Measurements from ENCODE around the gene JMJD8. TPM values are rescaled to one million over a fixed set of nuclear protein-coding genes. Genes with fewer than 3 reads are reported as not detected.

JMJD8 gene
- total RNA-seq, 1 experiment from 2014 or later = 73.9 TPM

DNA sequence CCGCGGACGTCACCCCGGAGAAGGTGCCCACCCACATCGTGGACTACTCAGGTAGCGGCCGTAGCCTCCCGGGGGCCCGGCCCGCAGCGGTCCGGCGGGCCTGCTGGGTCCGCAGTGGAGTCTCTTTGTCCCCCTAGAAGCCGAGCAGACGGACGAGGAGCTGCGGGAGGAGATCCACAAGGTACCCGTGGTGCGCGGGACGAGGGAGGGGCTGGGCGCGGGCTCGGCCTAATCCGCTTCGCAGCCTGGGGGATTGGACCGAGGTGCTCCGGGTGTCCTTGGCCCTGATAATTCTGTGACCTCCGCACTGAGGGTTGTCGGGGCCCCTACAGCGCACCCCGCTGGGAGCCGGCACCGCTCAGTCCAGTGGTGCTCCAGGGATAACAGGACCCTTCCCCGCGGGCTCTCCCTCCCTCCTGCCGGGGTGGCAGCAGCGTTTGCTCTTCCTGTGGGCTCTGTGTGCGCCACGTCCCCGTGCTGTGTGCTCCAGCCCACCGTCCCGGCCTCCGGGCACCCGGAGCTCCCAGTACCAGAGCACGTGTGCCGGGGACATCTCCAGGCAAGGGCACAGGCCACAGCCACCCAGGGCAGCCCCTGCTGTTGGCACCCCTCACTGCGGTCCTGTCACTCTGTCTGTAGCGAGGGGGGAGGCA is 15.5 kb downstream of the JMJD8 start:
- POLR2A ChIA-PET = no interaction called here
- no peaks in the 10 kb centered on the region for H3K27me3 ChIP-seq (ENCODE audit: control insufficient read depth, insufficient read depth, low read length)
- ATAC-seq (peak; percentile 5), DNase-seq (ENCODE audit: low read depth, low spot score) (no peak)
- in situ Hi-C loops (cut with HindIII; ENCODE audit: low pct_unique_long_range_greater_than_20kb, low sequenced_read_pairs) (no loop called here), intact Hi-C loops (cut with micrococcal nuclease; ENCODE audit: unreplicated experiment) (no loop called here)
- BruUV-seq (replicated peaks) = no TSS peak
- H3K4me3 ChIP-seq (ENCODE audit: low read depth in 2 of 2, low read length in 2 of 2) = peak overlapping the region; percentile 81 to 87
- TF ChIP-seq TCF7L2 (IDR thresholded peaks at IDR 0.05; ENCODE audit: low read depth, low read length) (no peak), SIN3A (IDR thresholded peaks at IDR 0.05; ENCODE audit: borderline replicate concordance, insufficient read depth, low read depth, low read length) (no peak)
- H3K9me3 ChIP-seq (ENCODE audit: control insufficient read depth, insufficient read depth, low read depth, low read length) = no peaks in the 10 kb centered on the region
- CTCF ChIA-PET = interaction anchor here (1.3 kb wide), 1 partner anchor 13 kb away, joined by 3 read pairs; no protein-coding TSS in a partner anchor
- peaks cover 3% of the 10 kb centered on the region; the same call in 1 of the 2 replicates for H3K36me3 ChIP-seq (ENCODE audit: control insufficient read depth, insufficient read depth, low read length)
- peak overlapping the region; percentile 91 for H3K27ac ChIP-seq (ENCODE audit: low read length)
- H3K4me1 ChIP-seq (ENCODE audit: control insufficient read depth, insufficient read depth, low read length) = peaks cover 12% of the 10 kb centered on the region

DNA sequence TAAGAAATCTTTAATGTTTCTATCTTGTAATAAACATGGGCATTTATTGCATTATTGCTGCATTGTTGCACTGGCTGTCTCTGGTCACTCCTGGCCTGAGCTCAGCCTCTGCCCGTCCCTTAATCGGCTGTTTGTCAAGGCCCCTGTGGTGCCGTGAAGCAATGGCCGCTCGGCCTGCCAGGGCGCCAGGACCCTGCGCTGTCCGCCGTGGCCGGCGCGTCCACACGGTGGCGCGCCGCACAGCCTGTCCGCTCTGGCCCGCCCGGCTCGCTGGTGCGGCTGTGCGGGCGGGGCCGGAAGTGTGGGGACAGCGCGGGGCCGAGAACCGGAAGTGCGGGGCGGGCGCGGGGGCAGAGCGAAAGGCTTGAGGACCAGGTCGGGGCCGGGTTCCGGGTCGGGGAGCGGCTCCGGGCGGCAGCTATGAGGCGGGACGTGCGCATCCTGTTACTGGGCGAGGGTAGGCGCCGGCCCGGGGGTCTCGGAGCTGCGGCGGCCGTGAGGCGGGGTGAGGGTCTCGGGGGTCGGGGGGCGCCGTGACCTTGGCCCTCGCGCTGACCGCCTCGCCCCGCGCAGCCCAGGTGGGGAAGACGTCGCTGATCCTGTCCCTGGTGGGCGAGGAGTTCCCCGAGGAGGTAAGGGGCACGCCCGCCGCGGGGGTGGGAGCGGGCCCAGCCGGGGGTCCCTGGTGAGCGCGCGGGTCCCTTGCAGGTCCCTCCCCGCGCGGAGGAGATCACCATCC is 16.2 kb downstream of the JMJD8 start, which contains the start of gene RHOT2:
TSS of gene RHOT2 (plus strand) at position 353 of the 739 bp plus-strand sequence. CDS start at position 421, 68 bp downstream.
- CTCF ChIA-PET = interaction anchor here (0.5 to 1.3 kb wide), 3 partner anchors 13 to 1037 kb away, joined by 3 to 6 read pairs (median 6); no protein-coding TSS in a partner anchor
- Histone ChIP-seq H3K4me3 (ENCODE audit: low read depth in 2 of 2, low read length in 2 of 2) (peak within 1 kb of the TSS; percentile 81 to 87), H3K27me3 (ENCODE audit: control insufficient read depth, insufficient read depth, low read length) (no peaks in the 10 kb centered on the region), H3K4me1 (ENCODE audit: control insufficient read depth, insufficient read depth, low read length) (peaks cover 10% of the 10 kb centered on the region), H3K36me3 (ENCODE audit: control insufficient read depth, insufficient read depth, low read length) (peaks cover 3% of the 10 kb centered on the region; the same call in 1 of the 2 replicates), H3K27ac (ENCODE audit: low read length) (peak within 1 kb of the TSS; percentile 91), H3K9me3 (ENCODE audit: control insufficient read depth, insufficient read depth, low read depth, low read length) (no peaks in the 10 kb centered on the region)
- POLR2A ChIA-PET = no interaction called here
- intact Hi-C loops (cut with micrococcal nuclease; ENCODE audit: unreplicated experiment) (no loop called here), in situ Hi-C loops (cut with HindIII; ENCODE audit: low pct_unique_long_range_greater_than_20kb, low sequenced_read_pairs) (no loop called here)
- peak; percentile 94 for ATAC-seq
- TF ChIP-seq SIN3A (IDR thresholded peaks at IDR 0.05; ENCODE audit: borderline replicate concordance, insufficient read depth, low read depth, low read length) (peak; percentile 76; the same call in 1 of the 2 replicates), POLR2AphosphoS5 (IDR thresholded peaks at IDR 0.05; ENCODE audit: low read depth, low read length) (peak; percentile 66), TCF7L2 (IDR thresholded peaks at IDR 0.05; ENCODE audit: low read depth, low read length) (no peak), CTCF (IDR thresholded peaks at IDR 0.05) (peak; percentile 99)
- TF ChIP-seq, protein P1, sequence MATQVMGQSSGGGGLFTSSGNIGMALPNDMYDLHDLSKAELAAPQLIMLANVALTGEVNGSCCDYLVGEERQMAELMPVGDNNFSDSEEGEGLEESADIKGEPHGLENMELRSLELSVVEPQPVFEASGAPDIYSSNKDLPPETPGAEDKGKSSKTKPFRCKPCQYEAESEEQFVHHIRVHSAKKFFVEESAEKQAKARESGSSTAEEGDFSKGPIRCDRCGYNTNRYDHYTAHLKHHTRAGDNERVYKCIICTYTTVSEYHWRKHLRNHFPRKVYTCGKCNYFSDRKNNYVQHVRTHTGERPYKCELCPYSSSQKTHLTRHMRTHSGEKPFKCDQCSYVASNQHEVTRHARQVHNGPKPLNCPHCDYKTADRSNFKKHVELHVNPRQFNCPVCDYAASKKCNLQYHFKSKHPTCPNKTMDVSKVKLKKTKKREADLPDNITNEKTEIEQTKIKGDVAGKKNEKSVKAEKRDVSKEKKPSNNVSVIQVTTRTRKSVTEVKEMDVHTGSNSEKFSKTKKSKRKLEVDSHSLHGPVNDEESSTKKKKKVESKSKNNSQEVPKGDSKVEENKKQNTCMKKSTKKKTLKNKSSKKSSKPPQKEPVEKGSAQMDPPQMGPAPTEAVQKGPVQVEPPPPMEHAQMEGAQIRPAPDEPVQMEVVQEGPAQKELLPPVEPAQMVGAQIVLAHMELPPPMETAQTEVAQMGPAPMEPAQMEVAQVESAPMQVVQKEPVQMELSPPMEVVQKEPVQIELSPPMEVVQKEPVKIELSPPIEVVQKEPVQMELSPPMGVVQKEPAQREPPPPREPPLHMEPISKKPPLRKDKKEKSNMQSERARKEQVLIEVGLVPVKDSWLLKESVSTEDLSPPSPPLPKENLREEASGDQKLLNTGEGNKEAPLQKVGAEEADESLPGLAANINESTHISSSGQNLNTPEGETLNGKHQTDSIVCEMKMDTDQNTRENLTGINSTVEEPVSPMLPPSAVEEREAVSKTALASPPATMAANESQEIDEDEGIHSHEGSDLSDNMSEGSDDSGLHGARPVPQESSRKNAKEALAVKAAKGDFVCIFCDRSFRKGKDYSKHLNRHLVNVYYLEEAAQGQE (IDR thresholded peaks at IDR 0.05; ENCODE audit: insufficient read depth in 1 of 2, low read depth in 2 of 2, low read length in 1 of 2) = peak in 1 of 2 experiments; percentile 46; a peak in 1 of 4 replicates
- no peak for DNase-seq (ENCODE audit: low read depth, low spot score)
- no TSS peak for BruUV-seq (replicated peaks)
